ENCODE data around the gene SAP30L. TPM values are rescaled to one million over a fixed set of nuclear protein-coding genes. Genes with fewer than 3 reads are reported as not detected.

Gene SAP30L
- total and polyA plus RNA-seq, 2 of the 4 experiments (the other 2 are of a cell fraction), result 9.7 to 17.6 TPM

GRCh38 chr5:154405078-154405792 lies 40.6 kb upstream of the SAP30L start:
- H2BK20ac ChIP-seq (ENCODE audit: low read depth, low read length), result peak overlapping the region; percentile 65; the same call in 1 of the 2 replicates
- peak overlapping the region; percentile 39; the same call in 1 of the 2 replicates for H3K18ac ChIP-seq (ENCODE audit: low read depth, low read length)
- H3K14ac ChIP-seq (replicated peaks; ENCODE audit: low read depth, low read length), result peak overlapping the region; percentile 63; the same call in 1 of the 2 replicates
- H3K9ac ChIP-seq (ENCODE audit: low read depth, low read length), result peak overlapping the region; percentile 35; the same call in 1 of the 2 replicates
- no peaks in the 10 kb centered on the region for H3K9me3 ChIP-seq (ENCODE audit: control insufficient read depth, insufficient read depth, low read length)
- BruUV-seq (replicated peaks), result no TSS peak
- no peaks in the 10 kb centered on the region for H3K36me3 ChIP-seq (ENCODE audit: control insufficient read depth, insufficient read depth, low read length)
- ATAC-seq (ENCODE audit: low read depth) (peak; percentile 98), DNase-seq (peak; percentile 68)
- H4K91ac ChIP-seq (ENCODE audit: insufficient read depth, low read depth, low read length), result peak overlapping the region; percentile 70
- H3K4me3 ChIP-seq (ENCODE audit: insufficient read depth, low read depth, low read length), result peak overlapping the region; percentile 23; the same call in 1 of the 2 replicates
- no peak overlapping the region; the same call in 1 of the 2 replicates for H4K5ac ChIP-seq (ENCODE audit: low read depth, low read length)
- peaks cover 0 to 7% of the 10 kb centered on the region in 2 experiments; a peak in 2 of 4 replicates for H3K79me1 ChIP-seq (ENCODE audit: low read depth in 1 of 2, low read length in 2 of 2)
- peak overlapping the region; percentile 90 for H3K4ac ChIP-seq (ENCODE audit: low read depth, low read length)
- H4K8ac ChIP-seq (ENCODE audit: low read depth in 2 of 2, low read length in 2 of 2), result peak overlapping the region; percentile 36 to 77; a peak in 1 of 4 replicates
- H3K56ac ChIP-seq (ENCODE audit: extremely low read depth, insufficient read depth, low read length), result no peak overlapping the region
- peaks cover 3% of the 10 kb centered on the region; the same call in 1 of the 2 replicates for H3K4me1 ChIP-seq (ENCODE audit: control insufficient read depth, insufficient read depth, low read length)
- POLR2A ChIA-PET (ENCODE audit: unreplicated experiment), result no interaction called here
- CTCF ChIA-PET, result interaction anchor here (0.6 to 3.1 kb wide), 18 partner anchors 10 to 347 kb away, joined by 3 to 26 read pairs (median 4); partner anchors contain the start of gene GALNT10
- in situ Hi-C loops (cut with MboI; ENCODE audit: low sequenced_read_pairs), result loop anchor here (5.0 kb wide), 2 partner anchors 218 to 333 kb away; no protein-coding TSS in a partner anchor
- peak overlapping the region; percentile 74; the same call in 1 of the 2 replicates for H2BK120ac ChIP-seq (ENCODE audit: low read depth, low read length)
- dilution Hi-C loops (cut with HindIII; ENCODE audit: low sequenced_read_pairs, unreplicated experiment), result no loop called here
- H2AFZ ChIP-seq (replicated peaks; ENCODE audit: low read length, poor library complexity), result peak overlapping the region; percentile 92
- no peaks in the 10 kb centered on the region for H4K20me1 ChIP-seq (ENCODE audit: insufficient read depth, low read length)
- peak; percentile 97 for TF ChIP-seq RAD21 (IDR thresholded peaks at IDR 0.05; ENCODE audit: low read length)
- peak; percentile 44; the same call in 1 of the 2 replicates for TF ChIP-seq POLR2A (IDR thresholded peaks at IDR 0.05; ENCODE audit: low read depth, low read length)
- TF ChIP-seq SMC3 (IDR thresholded peaks at IDR 0.05; ENCODE audit: low read depth, low read length), result peak; percentile 90
- no peak for TF ChIP-seq BHLHE40 (IDR thresholded peaks at IDR 0.05; ENCODE audit: low read depth, low read length)
- TF ChIP-seq MAZ (IDR thresholded peaks at IDR 0.05; ENCODE audit: borderline replicate concordance, low read depth, low read length), result peak; percentile 77
- TF ChIP-seq, protein P1, sequence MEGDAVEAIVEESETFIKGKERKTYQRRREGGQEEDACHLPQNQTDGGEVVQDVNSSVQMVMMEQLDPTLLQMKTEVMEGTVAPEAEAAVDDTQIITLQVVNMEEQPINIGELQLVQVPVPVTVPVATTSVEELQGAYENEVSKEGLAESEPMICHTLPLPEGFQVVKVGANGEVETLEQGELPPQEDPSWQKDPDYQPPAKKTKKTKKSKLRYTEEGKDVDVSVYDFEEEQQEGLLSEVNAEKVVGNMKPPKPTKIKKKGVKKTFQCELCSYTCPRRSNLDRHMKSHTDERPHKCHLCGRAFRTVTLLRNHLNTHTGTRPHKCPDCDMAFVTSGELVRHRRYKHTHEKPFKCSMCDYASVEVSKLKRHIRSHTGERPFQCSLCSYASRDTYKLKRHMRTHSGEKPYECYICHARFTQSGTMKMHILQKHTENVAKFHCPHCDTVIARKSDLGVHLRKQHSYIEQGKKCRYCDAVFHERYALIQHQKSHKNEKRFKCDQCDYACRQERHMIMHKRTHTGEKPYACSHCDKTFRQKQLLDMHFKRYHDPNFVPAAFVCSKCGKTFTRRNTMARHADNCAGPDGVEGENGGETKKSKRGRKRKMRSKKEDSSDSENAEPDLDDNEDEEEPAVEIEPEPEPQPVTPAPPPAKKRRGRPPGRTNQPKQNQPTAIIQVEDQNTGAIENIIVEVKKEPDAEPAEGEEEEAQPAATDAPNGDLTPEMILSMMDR (conservative IDR thresholded peaks at IDR 0.05; ENCODE audit: low read depth, low read length), result peak; percentile 91
- no peak for TF ChIP-seq NFE2L2 (IDR thresholded peaks at IDR 0.05; ENCODE audit: low read depth, low read length)
- no peak for TF ChIP-seq RFX5 (IDR thresholded peaks at IDR 0.05; ENCODE audit: low read depth, low read length)
- peak overlapping the region; percentile 29 for H2AK9ac ChIP-seq (replicated peaks; ENCODE audit: low read depth, low read length, poor library complexity)
- intact Hi-C loops (cut with micrococcal nuclease), result loop anchor here (1.0 kb wide), 2 partner anchors 215 to 333 kb away; partner anchors contain the start of gene GALNT10
- no peaks in the 10 kb centered on the region for H3K27me3 ChIP-seq (ENCODE audit: control insufficient read depth, insufficient read depth, low read length)
- peak overlapping the region; percentile 28; the same call in 1 of the 2 replicates for H3K27ac ChIP-seq (ENCODE audit: insufficient read depth, low read length)
- H3K9me1 ChIP-seq (ENCODE audit: insufficient read depth, low read length), result 0 out of 2 replicates have a peak, but pooled peaks cover 5% of the 10 kb centered on the region
- 0 out of 2 replicates have a peak overlapping the region, but pooled peaks have one; percentile 75 for H3K23ac ChIP-seq (ENCODE audit: low read depth, low read length)
- peak overlapping the region; percentile 93 for H2AK5ac ChIP-seq (ENCODE audit: low read depth, low read length)
- H3K4me2 ChIP-seq (ENCODE audit: low read depth, low read length), result peak overlapping the region; percentile 74
- 3% methylated on average over 12 of the region's 37 CpGs; no CpG with 5 or more reads in 1 of the 2 experiments for WGBS, 2 experiments (ENCODE audit: extremely low coverage in 2 of 2, insufficient read length in 1 of 2)
- no peak overlapping the region for H2BK5ac ChIP-seq (ENCODE audit: low read depth, low read length, poor library complexity, severe bottlenecking)
- H2BK15ac ChIP-seq (ENCODE audit: low read depth, low read length), result no peak overlapping the region; the same call in 2 of the 3 replicates

All from IMR-90 (cell line).